HG03342 (cell line): ENCODE data around the gene DNM1.
A peak's percentile ranks its signal among the peaks of the same experiment; 100 is the strongest.
"Not testable (repeated sequence)": the region's sequence is repeated elsewhere in the genome, so short reads cannot be mapped to it uniquely, and the experiment has no call there.

ENCODE experiments used
- ATAC-seq: cut with Tn5 transposase; IDR thresholded peaks from one replicate; pipeline ENCODE4 v1.9.1; 2021; ENCODE audit warnings: mild to moderate bottlenecking, moderate library complexity; ENCODE audit not compliant: unreplicated experiment

The DNM1 gene

DNA sequence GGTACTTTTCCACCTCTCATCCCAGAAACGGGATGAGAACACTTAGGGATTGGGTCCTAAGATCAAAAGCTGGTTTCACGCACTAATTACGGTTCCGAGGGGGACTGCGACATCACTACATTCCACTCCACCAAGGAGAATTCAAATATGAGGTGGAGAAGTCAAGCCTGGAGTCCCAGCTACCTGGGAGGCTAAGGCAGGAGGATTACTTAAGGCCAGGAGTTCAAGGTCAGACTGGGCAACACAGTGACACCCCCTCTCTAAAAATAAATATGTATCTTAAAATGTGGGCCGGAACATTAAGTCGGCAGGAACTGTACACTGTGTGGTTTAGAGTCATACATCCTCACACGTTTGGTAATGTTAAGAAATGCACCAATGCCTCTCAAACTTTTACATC is 71.1 kb downstream of the DNM1 start:
- ATAC-seq: no peak

DNA sequence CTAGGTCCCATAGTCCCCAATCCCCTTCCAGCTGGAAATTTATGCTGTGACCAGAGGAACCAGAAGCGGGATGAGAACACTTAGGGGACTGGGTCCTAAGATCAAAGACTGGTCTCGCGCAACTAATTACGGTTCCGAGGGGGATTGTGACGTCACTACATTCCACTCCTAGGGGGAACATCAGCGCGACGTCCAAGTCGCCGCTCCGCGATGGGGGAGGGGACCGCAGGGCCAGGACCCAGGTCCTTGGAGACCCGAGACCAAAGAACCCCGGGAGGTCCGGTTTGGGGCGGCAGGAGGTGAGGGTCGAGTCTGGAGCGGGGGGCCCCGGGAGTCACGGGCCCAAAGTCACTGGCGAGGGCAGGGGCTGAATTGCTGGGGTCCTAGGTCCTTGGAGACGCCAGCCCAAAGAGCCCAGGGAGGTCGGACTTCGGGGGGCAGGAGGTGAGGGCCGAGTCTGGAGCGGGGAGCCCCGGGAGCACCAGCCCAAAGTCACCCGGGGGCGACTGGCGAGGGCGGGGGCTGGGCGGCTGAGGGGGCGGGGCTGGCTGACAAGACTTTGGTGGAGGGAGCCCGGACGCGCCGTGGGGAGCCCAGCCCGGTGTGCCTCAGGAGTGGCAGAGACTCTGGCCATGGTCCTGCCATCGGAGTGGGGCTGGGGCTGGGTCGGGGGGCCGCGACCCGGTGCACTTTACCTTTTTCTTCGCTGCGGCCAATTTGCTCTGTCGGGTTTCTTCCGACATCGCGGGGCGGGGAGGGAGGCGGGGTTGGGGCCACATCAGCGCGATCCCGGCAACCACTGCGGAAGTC is 72.2 kb downstream of the DNM1 start, which contains the start of gene GOLGA2:
Gene GOLGA2 (minus strand): TSS at position 810 of the 810 bp plus-strand sequence. CDS start 31 bp downstream, at position 779.
- ATAC-seq: peak; percentile 43

DNA sequence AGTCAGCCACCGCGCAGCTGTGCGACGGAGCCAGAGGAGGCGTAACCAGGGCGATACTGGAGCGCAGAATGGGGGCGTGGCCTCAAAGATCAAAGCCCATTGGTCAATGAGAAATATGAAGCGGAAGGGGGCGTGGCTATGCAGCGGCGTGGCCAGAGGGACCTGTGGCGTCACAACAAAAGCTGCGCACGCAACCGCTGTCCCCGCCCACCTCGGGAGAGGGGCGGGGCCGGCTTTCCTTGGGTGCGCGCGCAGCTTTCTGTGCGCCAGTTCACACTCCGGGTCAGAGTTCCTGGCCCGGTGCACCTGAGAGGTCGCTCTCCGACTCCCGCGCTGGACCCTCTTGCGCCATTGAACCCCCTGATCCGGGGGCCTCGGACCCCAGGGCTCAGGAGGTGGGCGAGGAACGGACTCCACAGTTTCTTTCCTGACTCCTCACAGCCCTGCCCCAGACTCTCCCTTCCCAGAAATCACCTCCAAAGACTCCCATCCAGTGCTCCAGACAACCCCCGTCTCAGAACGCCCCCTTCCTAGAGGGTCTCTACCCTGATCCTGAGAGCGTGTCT is 72.9 kb downstream of the DNM1 start, which contains the start of gene SWI5:
Gene SWI5 (plus strand): TSS at position 269 of the 566 bp plus-strand sequence.
- peak; percentile 94 for ATAC-seq

DNA sequence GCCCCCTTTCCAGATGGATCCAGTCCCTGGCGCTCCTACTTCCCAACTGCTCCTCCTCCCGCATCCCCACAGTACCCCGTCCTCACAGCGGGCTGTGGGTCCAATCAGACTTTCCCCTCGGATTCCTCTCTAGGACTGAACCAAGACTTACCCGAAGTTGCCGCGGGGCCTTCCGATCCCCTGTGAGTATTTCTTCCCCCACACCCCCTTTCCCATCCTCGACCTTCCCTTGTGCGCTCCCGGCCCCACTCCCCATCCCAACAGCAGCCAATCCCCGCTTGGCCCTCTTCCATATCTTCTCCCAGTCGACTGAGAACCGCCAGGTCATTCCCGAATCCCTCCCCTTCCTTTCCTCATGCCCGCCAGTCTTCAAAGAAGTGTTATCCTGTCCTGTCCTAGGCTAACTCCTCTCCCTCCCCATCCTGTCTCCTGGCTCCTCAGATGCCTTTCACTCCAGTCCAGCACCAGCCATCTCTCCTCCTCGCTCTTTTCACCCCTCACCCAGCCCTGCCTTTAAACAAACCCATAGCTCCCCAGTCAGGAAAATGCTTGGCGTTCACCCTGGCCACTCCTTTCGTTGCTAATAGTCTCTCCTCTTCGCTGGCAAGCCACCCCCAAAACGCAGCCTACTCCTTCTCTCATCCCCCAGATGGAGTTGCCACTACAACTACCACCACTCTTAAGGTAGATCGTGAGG is 73.5 kb downstream of the DNM1 start:
- ATAC-seq: no peak

DNA sequence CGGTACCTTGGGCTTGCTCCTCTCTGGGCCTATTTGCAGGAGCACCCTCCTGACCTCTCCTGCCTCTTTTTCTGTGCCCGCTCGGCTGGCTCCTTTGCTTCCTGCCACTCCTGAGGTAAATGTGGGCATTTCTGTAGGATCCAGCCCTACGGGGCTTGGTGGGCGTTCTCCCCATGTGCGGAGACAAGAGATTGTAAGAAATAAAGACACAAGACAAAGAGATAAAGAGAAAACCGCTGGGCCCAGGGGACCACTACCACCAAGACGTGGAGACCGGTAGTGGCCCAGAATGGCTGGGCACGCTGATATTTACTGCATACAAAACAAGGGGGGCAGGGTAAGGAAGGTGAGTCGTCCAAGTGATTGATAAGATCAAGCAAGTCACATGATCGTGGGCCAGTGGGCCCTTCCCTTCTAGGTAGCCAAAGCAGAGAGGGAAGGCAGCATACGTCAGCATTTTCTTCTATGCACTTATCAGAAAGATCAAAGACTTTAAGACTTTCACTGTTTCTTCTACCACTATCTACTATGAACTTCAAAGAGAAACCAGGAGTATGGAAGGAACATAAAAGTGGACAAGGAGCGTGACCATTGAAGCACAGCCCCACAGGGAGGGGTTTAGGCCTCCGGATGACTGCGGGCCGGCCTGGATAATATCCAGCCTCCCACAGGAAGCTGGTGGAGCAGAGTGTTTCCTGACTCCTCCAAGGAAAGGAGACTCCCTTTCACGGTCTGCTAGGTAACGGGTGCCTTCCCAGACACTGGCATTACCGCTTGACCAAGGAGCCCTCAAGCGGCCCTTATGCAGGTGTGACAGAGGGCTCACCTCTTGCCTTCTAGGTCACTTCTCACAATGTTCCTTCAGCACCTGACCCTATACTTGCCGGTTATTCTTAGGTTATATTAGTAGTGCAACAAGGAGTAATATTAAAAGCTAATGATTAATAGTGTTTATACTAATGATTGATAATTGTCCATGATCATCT is 76.2 kb downstream of the DNM1 start:
- ATAC-seq: not testable (repeated sequence)

DNA sequence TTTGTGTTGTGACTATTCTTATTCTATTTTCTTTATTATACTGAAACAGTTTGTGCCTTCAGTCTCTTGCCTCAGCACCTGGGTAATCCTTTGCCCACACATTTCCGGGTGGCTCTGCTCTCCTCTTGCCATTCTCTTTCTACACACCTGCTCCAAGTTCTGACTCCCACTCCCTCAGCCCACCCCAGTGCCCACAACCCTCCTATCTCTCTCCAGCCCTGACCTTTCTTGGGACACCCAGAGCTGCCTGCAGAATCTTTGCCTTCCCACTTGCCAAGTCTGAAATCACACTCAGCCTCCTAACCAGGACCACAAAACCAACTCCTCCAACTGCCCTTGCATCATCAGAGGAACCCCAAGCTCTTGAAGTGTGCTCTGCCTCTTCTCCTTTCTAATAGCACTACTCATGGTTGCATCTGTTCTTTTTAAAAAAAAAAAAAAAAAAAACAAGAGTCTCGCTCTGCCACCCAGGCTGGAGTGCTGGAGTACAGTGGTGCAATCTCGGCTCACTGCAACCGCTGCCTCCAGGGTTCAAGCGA is 77.0 kb downstream of the DNM1 start:
- ATAC-seq: no peak

DNA sequence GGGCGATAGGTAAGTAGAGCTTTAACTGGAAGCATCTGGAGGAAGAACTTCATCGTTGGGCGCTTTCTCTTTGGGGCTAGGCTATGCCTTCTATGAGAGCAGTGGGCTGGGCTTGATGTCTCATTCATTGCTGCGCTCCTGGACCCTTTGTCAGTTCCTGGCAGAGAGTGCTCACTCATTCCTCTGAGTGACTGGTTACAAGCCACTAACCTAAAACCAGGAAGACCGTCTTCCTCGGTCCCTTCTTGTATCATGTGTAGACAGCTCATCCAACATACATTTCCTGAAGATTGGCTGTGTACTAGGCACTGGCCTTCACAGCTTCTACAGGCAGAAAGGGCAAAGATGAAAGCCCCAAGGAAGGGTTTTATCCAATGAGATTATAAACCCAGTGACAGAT is 79.3 kb downstream of the DNM1 start:
- ATAC-seq: no peak

DNA sequence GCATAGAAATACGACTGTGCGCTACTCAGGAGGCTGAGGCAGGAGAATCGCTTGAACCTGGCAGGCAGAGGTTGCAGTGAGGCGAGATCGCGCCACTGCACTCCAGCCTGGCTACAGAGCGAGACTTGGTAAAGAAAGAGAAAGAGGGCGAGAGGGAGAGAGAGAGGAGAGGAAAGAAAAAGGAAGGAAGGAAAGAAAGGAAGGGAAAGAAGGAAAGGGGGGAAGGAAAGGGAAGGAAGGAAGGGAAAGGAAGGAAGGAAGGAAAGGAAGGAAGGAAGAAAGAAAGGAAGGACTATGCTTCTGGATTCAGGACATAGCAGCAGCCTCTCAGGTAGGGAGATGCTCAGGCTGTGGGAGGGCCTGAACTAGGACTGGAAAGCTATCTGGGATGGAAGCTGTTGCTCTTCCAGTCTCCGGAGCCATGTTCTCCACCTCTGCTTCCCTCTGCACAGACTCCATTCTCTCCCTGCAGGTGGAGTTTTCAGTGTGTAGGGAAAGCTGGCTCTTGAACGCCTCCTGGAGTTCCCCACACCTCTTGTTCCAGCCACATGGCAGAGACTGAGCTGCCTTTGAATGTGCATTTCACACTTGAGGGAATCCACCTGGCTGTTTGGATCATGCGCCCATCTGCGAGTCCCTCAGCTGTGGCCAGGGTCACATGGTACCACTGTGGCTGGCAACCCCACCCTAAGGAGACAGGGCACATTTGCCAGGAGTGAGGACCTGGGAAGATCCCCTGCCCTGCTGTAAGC is 82.0 kb downstream of the DNM1 start:
- no peak for ATAC-seq

DNA sequence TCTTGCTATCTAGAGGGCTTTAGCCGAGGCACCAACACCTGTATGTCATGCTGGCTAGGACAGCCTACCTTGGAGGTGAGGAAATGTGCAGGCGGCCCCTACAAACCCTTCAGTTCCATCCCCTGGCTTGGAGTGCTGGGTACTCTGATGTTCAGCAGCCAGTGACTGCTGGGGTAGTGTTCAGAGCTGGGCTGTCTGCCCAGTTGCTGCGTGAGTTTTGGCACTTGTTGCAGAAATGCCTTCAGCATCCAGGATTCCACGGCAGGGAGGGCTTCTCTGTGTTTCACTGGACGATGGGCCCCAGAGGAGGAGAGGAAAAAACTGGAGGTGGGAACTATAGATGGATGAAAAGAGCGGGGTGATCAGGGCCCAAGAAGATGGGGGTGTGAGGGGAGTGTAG is 83.3 kb downstream of the DNM1 start:
- ATAC-seq: no peak

DNA sequence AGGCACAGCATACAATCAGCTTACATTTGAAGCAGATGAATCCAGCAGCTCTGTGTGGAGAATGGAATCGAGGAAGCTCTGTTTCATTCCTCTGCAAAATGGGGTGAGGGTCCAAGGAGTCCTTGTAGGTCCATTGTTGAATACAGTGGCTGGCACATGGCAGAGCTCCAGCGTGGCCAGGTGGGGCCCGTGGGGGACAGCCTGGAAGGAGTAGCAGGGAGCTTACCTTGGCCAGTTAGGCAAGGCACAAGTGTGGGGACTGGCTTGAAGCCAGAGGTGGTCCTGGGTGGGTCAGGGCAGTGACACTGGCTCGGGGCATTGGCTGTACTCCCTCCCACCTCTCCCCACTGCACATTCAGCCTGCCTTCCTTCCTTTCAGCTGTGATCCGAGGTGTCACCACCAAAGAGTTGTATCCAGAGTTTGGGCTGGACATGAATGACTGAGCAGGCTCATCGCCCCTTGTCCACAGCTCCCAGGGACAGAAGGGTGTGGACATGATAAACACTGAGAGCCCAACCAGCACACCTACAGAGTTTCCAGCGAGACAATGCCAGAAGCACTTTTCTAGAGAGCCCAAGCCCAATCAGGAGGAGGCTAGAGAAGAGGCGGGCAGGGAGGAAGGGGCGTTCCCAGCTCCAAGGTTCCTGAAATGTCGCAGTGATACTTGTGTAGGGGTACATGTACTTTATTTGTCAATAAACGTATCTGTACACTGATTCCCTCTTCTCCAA is 85.3 kb downstream of the DNM1 start:
- no peak for ATAC-seq

DNA sequence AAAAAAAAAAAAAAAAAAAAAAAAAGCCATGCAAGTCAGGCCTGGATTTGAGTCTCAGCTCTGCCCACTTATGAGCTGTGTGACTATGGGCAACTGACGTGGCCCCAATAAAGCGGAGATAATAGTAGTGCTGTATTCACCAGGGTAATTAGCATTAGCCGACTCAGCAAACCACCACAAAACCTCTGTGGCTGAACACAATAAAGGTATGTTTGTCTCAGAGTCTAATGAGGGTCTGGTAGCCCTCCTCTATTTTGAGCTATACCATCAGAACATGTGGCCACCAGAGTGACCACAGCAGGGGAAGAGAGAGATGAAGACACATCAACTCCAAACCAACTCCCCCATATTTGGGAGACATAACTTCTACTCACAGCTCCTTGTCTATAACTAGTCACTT is 88.8 kb downstream of the DNM1 start:
- no peak for ATAC-seq

DNA sequence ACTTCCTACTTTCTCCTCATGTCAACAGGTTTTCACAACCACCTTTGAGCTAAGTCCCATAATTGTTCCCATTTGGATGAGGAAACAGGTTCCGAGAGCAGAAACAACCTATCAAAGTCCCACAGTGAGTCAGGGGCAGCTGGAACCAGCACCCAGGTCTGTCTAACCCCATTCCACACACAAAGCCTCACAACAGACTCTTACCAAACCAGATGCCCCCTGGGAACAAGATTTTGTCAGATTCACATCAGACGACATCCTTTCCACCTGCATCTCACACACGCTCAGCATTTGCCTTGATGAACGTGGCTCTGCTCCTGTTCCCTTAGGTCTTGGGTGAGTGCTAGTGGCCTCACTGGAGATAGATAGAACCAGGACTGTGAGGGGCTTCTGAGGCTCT is 89.9 kb downstream of the DNM1 start:
- no peak for ATAC-seq

DNA sequence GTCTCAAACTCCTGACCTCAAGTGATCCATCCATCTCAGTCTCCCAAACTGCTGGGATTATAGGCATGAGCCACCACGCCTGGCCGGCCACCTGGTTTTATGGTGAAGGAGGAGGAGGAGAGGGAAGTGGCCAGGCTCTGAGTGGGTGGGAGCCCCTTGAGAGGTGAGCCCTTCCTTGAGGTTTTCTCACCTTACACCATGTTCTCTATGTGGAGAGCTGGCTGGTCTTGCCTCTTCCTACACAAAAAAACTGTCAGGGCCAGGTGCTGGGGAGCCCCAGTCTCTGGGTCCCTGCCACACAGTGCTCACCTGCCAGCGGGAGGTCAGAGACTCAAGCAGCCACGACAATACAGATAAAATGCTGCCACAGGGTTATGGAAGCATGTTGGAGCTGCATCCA is 91.0 kb downstream of the DNM1 start:
- ATAC-seq: no peak

DNA sequence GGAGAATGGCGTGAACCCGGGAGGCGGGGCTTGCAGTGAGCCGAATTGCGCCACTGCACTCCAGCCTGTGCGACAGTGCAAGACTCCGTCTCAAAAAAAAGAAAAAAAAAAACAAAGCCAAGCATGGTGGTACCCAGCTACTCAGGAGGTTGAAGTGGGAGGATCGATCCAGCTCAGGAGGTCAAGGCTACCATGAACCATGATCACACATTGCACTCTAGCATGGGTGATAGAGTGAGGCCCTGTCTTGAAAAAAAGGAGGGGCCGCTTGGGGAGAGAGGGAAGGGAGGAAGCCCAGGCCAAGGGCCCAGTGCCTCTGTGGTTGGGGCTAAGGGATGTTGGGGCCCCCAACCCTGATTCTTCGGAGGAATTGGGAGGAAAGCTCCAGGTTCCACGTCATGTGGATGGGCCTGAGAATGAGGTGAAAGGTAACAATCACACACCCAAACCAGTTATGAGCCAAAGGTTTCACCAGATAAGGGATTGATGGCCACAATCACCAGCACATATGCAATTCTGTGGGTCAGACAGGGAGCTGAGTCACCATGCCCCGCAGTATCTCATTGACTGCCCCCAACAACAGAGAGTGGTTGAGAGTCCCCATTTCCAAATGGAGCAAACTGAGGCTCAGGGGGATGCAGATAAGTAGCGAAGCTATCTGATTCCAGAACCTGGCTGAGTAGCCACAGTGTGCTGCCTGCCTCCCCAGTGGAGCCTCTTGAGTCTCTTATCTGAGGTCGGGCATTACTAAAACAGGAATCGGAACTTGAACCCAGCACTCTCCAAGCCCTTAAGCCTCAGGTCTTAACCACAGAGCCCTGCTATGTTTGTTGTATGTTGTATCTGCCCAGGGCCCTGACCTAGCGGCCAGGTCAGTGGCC is 93.4 kb downstream of the DNM1 start:
- ATAC-seq: no peak

DNA sequence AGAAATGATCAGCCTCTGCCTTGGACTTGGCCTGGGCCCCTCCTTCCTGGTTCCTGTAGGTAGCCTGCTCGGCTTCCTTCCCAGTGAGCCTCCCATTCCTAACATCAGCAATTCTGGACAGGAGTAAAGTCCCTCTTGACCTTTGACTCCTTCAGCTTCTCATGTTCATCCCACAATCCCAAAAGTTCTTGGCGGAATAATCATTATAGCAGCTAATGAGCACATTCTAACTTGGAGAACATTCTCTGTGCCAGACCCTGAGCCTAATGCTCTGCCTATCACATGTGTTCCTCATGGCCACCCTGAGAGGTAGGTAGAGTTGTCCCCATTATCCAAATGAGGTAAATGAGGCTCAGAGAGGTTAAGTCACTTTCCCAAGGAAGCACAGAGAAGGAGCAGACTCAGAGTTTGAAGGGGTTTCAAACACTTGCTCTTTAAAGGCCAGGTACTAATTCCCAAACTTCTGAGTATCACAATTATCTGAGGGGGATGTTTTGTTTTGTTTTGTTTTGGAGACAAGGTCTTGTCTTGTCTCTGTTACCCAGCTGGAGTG is 94.1 kb downstream of the DNM1 start:
- ATAC-seq: no peak

DNA sequence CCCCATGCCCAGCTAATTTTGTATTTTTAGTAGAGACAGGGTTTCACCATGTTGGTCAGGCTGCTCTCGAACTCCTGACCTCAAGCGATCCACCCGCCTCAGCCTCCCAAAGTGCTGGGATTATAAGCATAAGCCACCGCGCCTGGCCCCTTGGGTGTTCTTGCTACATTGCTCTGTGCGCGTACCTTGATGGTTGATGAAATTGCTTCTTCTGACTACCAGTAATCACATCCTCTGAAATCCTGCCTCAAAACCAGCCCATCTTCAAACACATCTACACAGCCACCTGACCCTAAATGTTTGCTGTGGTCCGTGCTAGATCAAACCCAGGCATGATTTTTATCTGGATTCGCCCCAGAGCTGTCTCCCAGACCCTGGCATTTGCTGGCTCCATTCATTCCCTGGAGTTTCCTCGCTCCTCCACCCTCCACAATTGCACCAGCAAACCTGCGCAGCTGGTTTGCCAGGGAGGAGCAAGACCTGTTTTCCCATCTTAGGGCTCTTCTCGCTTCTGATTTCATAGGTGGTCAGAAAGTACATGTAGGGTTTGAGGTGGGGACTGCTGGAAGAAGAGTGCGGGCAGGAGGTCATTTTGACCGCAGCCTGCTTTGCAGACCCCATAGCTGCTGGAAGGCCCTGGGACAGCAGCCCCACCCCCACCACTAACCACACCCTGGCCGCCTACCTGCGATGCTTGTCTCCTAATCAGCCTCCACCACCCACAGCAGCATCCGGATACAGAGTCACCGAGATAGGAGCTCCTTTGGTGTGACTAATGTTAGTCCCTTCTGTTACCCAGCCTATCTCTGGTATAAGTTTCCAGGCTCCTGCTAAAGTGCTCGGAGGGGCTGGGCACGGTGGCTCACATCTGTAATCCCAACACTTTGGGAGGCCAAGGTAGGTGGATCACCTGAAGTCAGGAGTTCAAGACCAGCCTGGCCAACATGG is 95.6 kb downstream of the DNM1 start:
- ATAC-seq: no peak
